ENCODE data around the gene AFP.

AFP gene

DNA sequence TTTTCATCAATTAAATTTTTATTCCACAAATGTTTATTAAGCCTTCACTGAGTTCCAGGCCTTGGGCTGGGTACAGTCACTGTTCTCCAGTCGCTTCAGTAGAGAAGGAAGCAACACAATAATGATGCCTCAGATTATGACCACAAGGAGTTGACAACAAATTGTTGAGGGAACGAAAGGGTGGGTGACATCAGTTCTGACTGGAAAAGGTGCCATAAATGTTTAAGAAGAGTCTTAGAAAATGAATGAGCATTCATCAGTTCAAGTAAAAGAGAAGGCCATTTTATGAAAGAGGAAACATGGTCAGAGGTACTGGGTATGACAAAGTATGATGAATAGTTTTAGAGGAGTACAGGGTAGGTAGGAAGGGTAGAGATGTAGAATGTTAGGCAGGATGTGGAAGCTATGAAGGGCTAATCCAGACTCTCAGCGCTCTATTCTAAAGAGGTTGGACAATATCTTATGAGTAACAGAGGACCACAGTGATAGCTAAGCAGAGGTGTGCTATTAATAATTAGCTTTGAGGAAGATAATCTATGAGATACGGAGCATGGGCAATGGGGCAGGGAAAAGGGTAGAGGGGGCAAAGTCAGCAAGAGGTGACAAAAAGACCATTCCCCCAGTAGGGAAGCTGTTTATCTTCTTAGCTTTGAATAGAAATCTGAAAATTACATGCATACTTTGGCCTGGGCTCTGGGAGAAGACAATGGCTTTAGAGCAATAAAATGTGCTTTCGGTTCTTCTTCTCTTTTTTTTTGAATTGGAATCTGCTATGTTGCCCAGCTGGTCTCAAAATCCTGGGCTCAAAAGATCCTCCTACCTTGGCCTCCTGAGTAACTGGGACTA is 20.4 kb downstream of the AFP start:
- no peak for DNase-seq (ENCODE audit: low read depth in 1 of 2, low spot score in 1 of 2)

- DNase-seq (ENCODE audit: low read depth in 1 of 2, low spot score in 1 of 2) = no peak
Measured at GRCh38 chr4:73458184-73459047, 22.4 kb downstream of the AFP start.

DNA sequence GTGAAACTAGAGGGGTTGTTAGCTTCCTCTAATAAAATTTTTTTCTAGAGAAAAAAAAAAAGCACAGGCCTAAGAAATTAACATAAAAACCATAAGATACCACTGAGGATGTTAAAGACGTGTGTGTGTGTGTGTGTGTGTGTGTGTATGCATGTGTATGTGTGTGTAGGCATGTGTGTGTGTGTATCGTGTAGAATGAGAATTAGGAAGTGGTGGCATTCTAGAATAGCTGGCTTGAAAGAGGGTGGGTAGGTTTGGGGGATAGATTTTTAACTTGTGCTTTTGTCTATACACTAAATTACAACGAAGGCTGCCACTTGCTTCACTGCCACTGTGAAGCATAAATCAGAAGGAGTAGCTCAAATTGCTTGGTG is 23.0 kb downstream of the AFP start:
- no peak for DNase-seq (ENCODE audit: low read depth in 1 of 2, low spot score in 1 of 2)

GRCh38 chr4:73460913-73461522 is 25.0 kb downstream of the AFP start:
- DNase-seq (ENCODE audit: low read depth in 1 of 2, low spot score in 1 of 2) = no peak

GRCh38 chr4:73468170-73468569 is 32.1 kb downstream of the AFP start:
- DNase-seq (ENCODE audit: low read depth in 1 of 2, low spot score in 1 of 2) = no peak

DNA sequence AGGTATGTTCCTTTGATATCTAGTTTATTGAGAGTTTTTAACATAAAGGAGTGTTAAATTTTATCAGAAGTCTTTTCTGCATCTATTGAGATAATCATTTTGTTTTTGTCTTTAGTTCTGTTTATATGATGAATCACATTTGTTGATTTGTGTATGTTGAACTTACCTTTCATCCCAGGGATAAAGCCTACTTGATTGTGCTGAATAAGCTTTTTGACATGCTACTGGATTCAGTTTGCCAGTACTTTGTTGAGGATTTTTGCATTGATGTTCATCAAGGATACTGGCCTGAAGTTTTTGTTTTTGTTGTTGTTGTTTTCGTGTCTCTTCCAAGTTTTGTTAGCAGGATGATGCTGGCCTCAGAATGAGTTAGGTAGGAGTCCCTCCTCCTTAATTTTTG is 34.7 kb downstream of the AFP start:
- no peak for DNase-seq (ENCODE audit: low read depth in 1 of 2, low spot score in 1 of 2)

- no peak for DNase-seq (ENCODE audit: low read depth in 1 of 2, low spot score in 1 of 2)
Measured at GRCh38 chr4:73477176-73477575, 41.2 kb downstream of the AFP start.

DNA sequence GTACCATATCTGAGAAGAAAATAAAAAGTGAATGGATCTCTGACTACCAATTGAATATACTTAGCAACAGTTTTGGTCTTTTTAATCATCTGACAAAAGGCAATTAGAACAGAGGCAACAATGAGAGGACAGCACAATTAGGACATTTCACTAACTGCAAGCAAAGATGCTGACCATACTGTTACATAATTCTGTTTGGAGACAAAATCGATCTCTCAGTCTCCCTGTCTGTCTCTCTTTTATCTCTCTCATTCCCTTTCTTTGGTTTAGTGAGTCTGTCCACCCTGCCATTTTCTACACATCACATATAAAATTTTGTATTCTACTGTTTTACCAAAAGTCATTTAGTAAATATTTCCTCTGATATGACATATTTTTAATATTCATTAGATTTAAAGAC is 43.3 kb downstream of the AFP start:
- DNase-seq (ENCODE audit: low read depth in 1 of 2, low spot score in 1 of 2) = no peak

- DNase-seq (ENCODE audit: low read depth in 1 of 2, low spot score in 1 of 2) = no peak
Measured at GRCh38 chr4:73481358-73481757, 45.3 kb downstream of the AFP start, which contains the start of gene AFM. TSS of gene AFM (plus strand) at chr4:73481745. CDS start at chr4:73481776, 31 bp downstream.

DNA sequence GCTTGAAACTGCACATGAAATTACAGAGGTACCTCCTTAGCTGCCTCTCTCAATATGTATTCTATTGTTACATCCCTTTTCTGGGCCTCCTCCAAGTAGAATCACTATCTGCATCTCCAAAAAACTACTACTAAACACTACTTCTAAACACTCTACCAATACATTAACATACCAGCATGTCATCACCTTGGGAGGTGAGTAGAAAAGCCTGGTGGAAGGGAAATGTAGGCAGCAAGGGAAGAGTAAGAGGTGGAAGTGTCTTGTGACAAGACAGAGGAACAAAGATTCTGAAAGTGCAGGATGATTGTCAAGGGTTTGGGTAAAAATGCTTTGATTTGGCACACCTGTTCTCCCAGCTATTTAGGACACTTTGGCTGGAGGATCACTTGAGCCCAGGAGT is 49.1 kb downstream of the AFP start:
- no peak for DNase-seq (ENCODE audit: low read depth in 1 of 2, low spot score in 1 of 2)

- DNase-seq (ENCODE audit: low read depth in 1 of 2, low spot score in 1 of 2) = no peak
Measured at GRCh38 chr4:73485596-73485995, 49.6 kb downstream of the AFP start.

DNA sequence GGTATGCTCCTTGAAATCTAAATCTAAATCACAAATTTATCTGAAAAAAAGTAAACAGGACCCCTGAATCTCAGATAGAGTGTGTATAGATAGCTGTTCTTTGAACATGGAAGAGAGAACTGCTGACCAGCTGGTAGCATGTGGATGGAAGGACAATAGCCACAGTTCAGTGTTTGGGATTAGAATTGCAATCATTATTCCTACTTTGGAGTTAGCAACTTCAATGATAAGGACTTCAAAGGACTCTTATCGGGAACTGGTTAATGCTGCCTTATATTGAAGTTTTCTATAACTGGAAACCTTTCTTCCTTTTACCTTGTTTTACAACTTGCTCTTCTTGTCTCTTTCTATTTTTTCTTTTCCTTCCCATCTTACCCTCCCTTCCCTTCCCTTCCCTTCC is 50.5 kb downstream of the AFP start:
- no peak for DNase-seq (ENCODE audit: low read depth in 1 of 2, low spot score in 1 of 2)

DNA sequence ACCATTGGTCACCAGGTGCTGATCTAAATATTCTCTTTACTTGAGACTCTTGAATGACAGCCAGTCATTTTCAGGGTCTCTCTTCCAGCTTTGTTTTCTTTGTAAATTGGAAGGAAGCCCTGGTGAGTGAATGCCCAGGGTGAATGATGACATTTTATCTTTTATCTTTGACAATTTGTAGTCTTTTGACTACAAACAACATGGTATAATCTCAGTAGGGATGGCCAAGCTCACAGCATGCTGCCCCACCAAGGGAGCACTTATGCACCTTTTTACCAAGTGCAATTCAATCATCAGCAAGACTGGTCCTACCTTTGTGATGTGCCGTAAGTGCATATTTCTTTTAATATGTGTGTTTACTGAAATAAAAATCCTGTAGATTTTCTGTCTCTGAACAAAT is 51.2 kb downstream of the AFP start:
- no peak for DNase-seq (ENCODE audit: low read depth in 1 of 2, low spot score in 1 of 2)

GRCh38 chr4:73499996-73500765 is 64.2 kb downstream of the AFP start:
- no peak for DNase-seq (ENCODE audit: low read depth in 1 of 2, low spot score in 1 of 2)

DNA sequence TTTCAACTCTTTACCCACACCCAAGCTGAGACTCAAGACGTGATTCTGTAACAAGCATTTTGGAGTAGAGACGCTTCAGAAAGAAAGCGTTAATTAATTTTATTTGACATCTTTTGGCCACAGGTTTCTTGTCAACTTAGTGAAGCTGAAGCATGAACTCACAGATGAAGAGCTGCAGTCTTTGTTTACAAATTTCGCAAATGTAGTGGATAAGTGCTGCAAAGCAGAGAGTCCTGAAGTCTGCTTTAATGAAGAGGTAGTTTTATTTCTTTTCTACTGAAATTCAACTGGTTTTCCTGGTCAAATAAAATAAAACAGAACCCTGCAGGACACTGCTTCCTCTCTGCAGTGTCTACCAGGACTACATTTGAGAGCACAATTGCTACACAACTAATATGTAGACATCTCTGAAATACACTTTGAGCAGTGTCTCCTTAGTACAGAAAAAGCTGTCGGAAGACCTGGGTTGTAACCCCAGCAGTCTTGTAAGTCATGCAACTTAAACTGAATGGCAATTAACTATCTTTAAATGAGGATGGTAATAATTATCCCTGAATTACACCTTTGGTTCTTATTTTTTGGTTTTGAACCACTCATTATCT is 65.7 kb downstream of the AFP start:
- DNase-seq (ENCODE audit: low read depth in 1 of 2, low spot score in 1 of 2) = no peak

GRCh38 chr4:73505567-73505966 is 69.5 kb downstream of the AFP start:
- DNase-seq (ENCODE audit: low read depth in 1 of 2, low spot score in 1 of 2) = no peak
